H1 (cell line): ENCODE measurements around the gene APOL3. TPM values are rescaled to one million over a fixed set of nuclear protein-coding genes. Genes with fewer than 3 reads are reported as not detected.

ENCODE experiments used
- CTCF ChIA-PET: fragments of 300-600 bp; sonication (Branson Sonifier 250); formaldehyde crosslinking; loops from one replicate; lab custom pipeline; 2021; ENCODE audit not compliant: partially characterized antibody; lab: Charles Lee
- POLR2A ChIA-PET: fragments of 300-600 bp; sonication (Branson Sonifier 250); formaldehyde crosslinking; loops from one replicate; lab custom pipeline; 2021; ENCODE audit warnings: inconsistent platforms; ENCODE audit not compliant: partially characterized antibody; lab: Charles Lee
- DNase-seq, 2 experiments: peaks; one replicate each; pipeline versions ENCODE4 v3.0.0 to v3.0.0-alpha.2; 2010 to 2022; ENCODE audit warnings: low spot score in 2 of 2, low read depth in 1 of 2, mixed read lengths in 1 of 2
- FAIRE-seq: peaks from 2 replicates; lab custom pipeline; 2011; peaks lifted over from hg19 to GRCh38; lab: Jason Lieb, UNC
- H2AFZ ChIP-seq: 2 replicates; pipeline ENCODE4 v1.8.1; 2012; ENCODE audit warnings: low read length, inconsistent platforms
- H2AK5ac ChIP-seq: 2 replicates; pipeline ENCODE4 v1.6.1; 2013; ENCODE audit warnings: low read depth, low read length
- H2BK120ac ChIP-seq: replicated peaks from 2 replicates; pipeline ENCODE3; 2013; ENCODE audit warnings: low read depth, low read length, inconsistent platforms
- H2BK12ac ChIP-seq: 2 replicates; pipeline ENCODE4 v1.6.1; 2013; ENCODE audit warnings: low read depth, low read length
- H2BK15ac ChIP-seq: 2 replicates; pipeline ENCODE4 v1.6.1; 2013; ENCODE audit warnings: low read length
- H2BK20ac ChIP-seq: 2 replicates; pipeline ENCODE4 v1.6.1; 2013; ENCODE audit warnings: low read length
- H2BK5ac ChIP-seq: 2 replicates; pipeline ENCODE4 v1.6.1; 2013; ENCODE audit warnings: low read depth, low read length
- H3K14ac ChIP-seq: 2 replicates; pipeline ENCODE4 v1.6.1; 2013; ENCODE audit warnings: inconsistent platforms; ENCODE audit not compliant: insufficient read length
- H3K18ac ChIP-seq: 2 replicates; pipeline ENCODE4 v1.6.1; 2013; ENCODE audit warnings: low read length; ENCODE audit errors: extremely low read depth
- H3K23ac ChIP-seq: 2 replicates; pipeline ENCODE4 v1.6.1; 2013; ENCODE audit warnings: inconsistent platforms; ENCODE audit not compliant: insufficient read length
- H3K23me2 ChIP-seq: 2 replicates; pipeline ENCODE4 v1.6.1; 2013; ENCODE audit warnings: low read depth, low read length
- H3K27ac ChIP-seq: 2 replicates; pipeline ENCODE4 v1.6.1; 2011; ENCODE audit warnings: low read depth, low read length, inconsistent platforms
- H3K27me3 ChIP-seq, 4 experiments: replicated peaks in 1 of 4; 1 replicate in 1 of 4; 2 replicates in 3 of 4; pipeline versions ENCODE4 v1.6.1 to v1.8.1; 2011 to 2013; ENCODE audit warnings: low read length in 3 of 4, mild to moderate bottlenecking in 3 of 4, inconsistent platforms in 2 of 4, mixed read lengths in 2 of 4, moderate library complexity in 1 of 4; ENCODE audit not compliant: control insufficient read depth in 3 of 4, insufficient read depth in 3 of 4; ENCODE audit errors: extremely low read depth in 1 of 4
- H3K36me3 ChIP-seq, 4 experiments: 2 replicates each; pipeline versions ENCODE4 v1.6.1 to v1.8.1; 2011 to 2013; ENCODE audit warnings: mild to moderate bottlenecking in 4 of 4, low read length in 3 of 4, moderate library complexity in 2 of 4, control low read depth in 1 of 4, inconsistent platforms in 1 of 4; ENCODE audit not compliant: insufficient read depth in 4 of 4, control insufficient read depth in 2 of 4
- H3K4ac ChIP-seq: replicated peaks from 2 replicates; pipeline ENCODE3; 2013; ENCODE audit warnings: low read length, low read depth, mixed read lengths, inconsistent platforms; ENCODE audit not compliant: insufficient read length
- H3K4me1 ChIP-seq, 4 experiments: replicated peaks in 1 of 4; 1 replicate in 1 of 4; 2 replicates in 3 of 4; pipeline versions ENCODE4 v1.6.1 to v1.8.1; 2011 to 2013; ENCODE audit warnings: low read length in 3 of 4, inconsistent platforms in 2 of 4, mixed read lengths in 1 of 4; ENCODE audit not compliant: insufficient read depth in 4 of 4, control insufficient read depth in 3 of 4
- H3K4me2 ChIP-seq, 2 experiments: 2 replicates each; pipeline versions ENCODE4 v1.6.1 to v1.8.1; 2011 to 2013; ENCODE audit warnings: low read depth in 2 of 2, low read length in 2 of 2, control low read depth in 1 of 2, inconsistent platforms in 1 of 2, mild to moderate bottlenecking in 1 of 2; ENCODE audit not compliant: insufficient read depth in 1 of 2
- H3K4me3 ChIP-seq, 4 experiments: fragments of 200-600, 300-600 bp in 1 of 4; sonication (generic), shearing (Covaris generic), sonication (Bioruptor Twin) in 1 of 4; 2 replicates each; pipeline versions ENCODE4 v1.5.1 to v1.8.1; 2011 to 2016; ENCODE audit warnings: low read length in 4 of 4, low read depth in 3 of 4, control low read depth in 2 of 4, inconsistent platforms in 2 of 4, mild to moderate bottlenecking in 2 of 4, mixed read lengths in 1 of 4, moderate library complexity in 1 of 4; ENCODE audit not compliant: insufficient read depth in 2 of 4; ENCODE audit errors: extremely low read depth in 1 of 4
- H3K56ac ChIP-seq: replicated peaks from 2 replicates; pipeline ENCODE3; 2013; ENCODE audit warnings: low read depth, mild to moderate bottlenecking, mixed read lengths, low read length, inconsistent platforms; ENCODE audit not compliant: insufficient read length
- H3K79me1 ChIP-seq: 2 replicates; pipeline ENCODE4 v1.6.1; 2013; ENCODE audit warnings: low read depth, low read length, control low read depth
- H3K79me2 ChIP-seq, 2 experiments: 2 replicates each; pipeline versions ENCODE4 v1.6.1 to v1.8.1; 2012 to 2013; ENCODE audit warnings: low read length in 2 of 2, mild to moderate bottlenecking in 2 of 2, inconsistent platforms in 1 of 2; ENCODE audit not compliant: insufficient read depth in 2 of 2, control insufficient read depth in 1 of 2
- H3K9ac ChIP-seq, 4 experiments: replicated peaks in 1 of 4; 1 replicate in 1 of 4; 2 replicates in 3 of 4; pipeline versions ENCODE4 v1.6.1 to v1.8.1; 2011 to 2013; ENCODE audit warnings: low read depth in 3 of 4, low read length in 3 of 4, control low read depth in 2 of 4, mild to moderate bottlenecking in 2 of 4, moderate library complexity in 2 of 4, inconsistent platforms in 1 of 4; ENCODE audit errors: extremely low read depth in 1 of 4
- H3K9me3 ChIP-seq, 2 experiments: 2 replicates each; pipeline versions ENCODE4 v1.6.1 to v1.8.1; 2012 to 2013; ENCODE audit warnings: mild to moderate bottlenecking in 2 of 2, moderate library complexity in 2 of 2, control low read depth in 1 of 2, inconsistent platforms in 1 of 2, low read depth in 1 of 2, low read length in 1 of 2, mixed read lengths in 1 of 2; ENCODE audit not compliant: insufficient read depth in 2 of 2
- H4K20me1 ChIP-seq, 2 experiments: replicated peaks in 1 of 2; 2 replicates each; pipeline versions ENCODE3 to v1.8.1; 2011 to 2013; ENCODE audit warnings: inconsistent platforms in 2 of 2, low read length in 2 of 2, mild to moderate bottlenecking in 1 of 2; ENCODE audit not compliant: insufficient read depth in 2 of 2, control insufficient read depth in 1 of 2
- H4K5ac ChIP-seq: 2 replicates; pipeline ENCODE4 v1.6.1; 2013; ENCODE audit warnings: low read length, low read depth, mixed read lengths, inconsistent platforms; ENCODE audit not compliant: insufficient read length
- H4K8ac ChIP-seq: 2 replicates; pipeline ENCODE4 v1.8.0; 2013; ENCODE audit warnings: mild to moderate bottlenecking, moderate library complexity, low read length, inconsistent platforms; ENCODE audit not compliant: insufficient read depth; ENCODE audit errors: extremely low read depth
- H4K91ac ChIP-seq: replicated peaks from 2 replicates; pipeline ENCODE3; 2013; ENCODE audit warnings: low read length, mixed read lengths, inconsistent platforms; ENCODE audit not compliant: insufficient read length
- ASH2L ChIP-seq: fragments of 200-600, 300-600 bp; sonication (generic); IDR thresholded peaks from one replicate; pipeline ENCODE4 v1.7.1; 2017; ENCODE audit warnings: low read length
- BCL11A ChIP-seq, 2 experiments: IDR thresholded peaks; one replicate each; pipeline ENCODE4 v1.6.1; 2011; ENCODE audit warnings: low read depth in 2 of 2, low read length in 2 of 2, mild to moderate bottlenecking in 2 of 2
- CBX8 ChIP-seq: fragments of 300-800, 300-1000 bp; sonication (generic); IDR thresholded peaks from 2 replicates; pipeline ENCODE4 v1.7.1; 2016; ENCODE audit warnings: low read depth, low read length, borderline replicate concordance
- CEBPB ChIP-seq: IDR thresholded peaks from 2 replicates; pipeline ENCODE4 v1.6.1; 2012; ENCODE audit warnings: low read depth, low read length
- EP300 ChIP-seq, 2 experiments: IDR thresholded peaks; 1 replicate in 1 of 2; 2 replicates in 1 of 2; pipeline ENCODE4 v1.6.1; 2011 to 2012; ENCODE audit warnings: low read depth in 2 of 2, low read length in 2 of 2, mild to moderate bottlenecking in 2 of 2, borderline replicate concordance in 1 of 2, inconsistent platforms in 1 of 2, moderate library complexity in 1 of 2
- KDM4A ChIP-seq: IDR thresholded peaks from one replicate; pipeline ENCODE4 v1.7.1; 2012; ENCODE audit warnings: low read depth, mild to moderate bottlenecking, moderate library complexity, low read length, inconsistent platforms; ENCODE audit not compliant: severe bottlenecking
- KDM5A ChIP-seq: fragments of 200-600 bp; IDR thresholded peaks from 2 replicates; pipeline ENCODE4 v1.7.1; 2012; ENCODE audit warnings: mild to moderate bottlenecking, low read length, inconsistent platforms, mixed read lengths
- POU5F1 ChIP-seq: IDR thresholded peaks from 2 replicates; pipeline ENCODE4 v1.6.1; 2011; ENCODE audit warnings: low read depth, mild to moderate bottlenecking, low read length, moderate library complexity
- RNF2 ChIP-seq: fragments of 200-900, 300-1000 bp; sonication (generic); IDR thresholded peaks from 2 replicates; pipeline ENCODE4 v1.7.1; 2016; ENCODE audit warnings: borderline replicate concordance, low read depth, mild to moderate bottlenecking, antibody characterized with exemption, low read length; ENCODE audit not compliant: poor library complexity, severe bottlenecking; ENCODE audit errors: missing control alignments
- TAF1 ChIP-seq: IDR thresholded peaks from 2 replicates; pipeline ENCODE4 v1.6.1; 2011; ENCODE audit warnings: mild to moderate bottlenecking, low read depth, low read length
- WGBS, 2 experiments: shearing (Covaris generic) in 1 of 2; methylation state at CpG; one replicate each; pipeline versions ENCODE4 v1.1.6 to v1.1.7; 2013 to 2015; ENCODE audit warnings: low lambda C conversion rate in 2 of 2, mixed read lengths in 2 of 2, inconsistent platforms in 1 of 2, low coverage in 1 of 2, missing lambda C conversion rate in 1 of 2; ENCODE audit not compliant: insufficient replicate concordance in 2 of 2, insufficient coverage in 1 of 2, insufficient read length in 1 of 2; ENCODE audit errors: extremely low coverage in 1 of 2, missing lambda C conversion rate in 1 of 2; 5-methylcytosine and 5-hydroxymethylcytosine counted together
- polyA plus RNA-seq, 7 experiments: library from polyadenylated mRNA; depleted of rRNA in 3 of 7; stranded (reverse) in 5 of 7; unstranded in 2 of 7; fragments of >200 nt in 5 of 7; fragments of 200-250 nt in 2 of 7; gene quantifications; 1 replicate in 5 of 7; 2 replicates in 1 of 7; 4 replicates in 1 of 7; pipeline versions ENCODE4 v1.2.1 to v1.2.3, GENCODE V29; 2011 to 2013; ENCODE audit warnings: missing spikeins in 2 of 7, mixed read lengths in 2 of 7
- total RNA-seq: library from RNA; stranded (reverse); fragmentation: NEBNext Ultra II Directional; extraction: Animal tissue kit (Norgen Biotek cat#: 25700); gene quantifications from 2 replicates; pipeline ENCODE4 v1.2.1, GENCODE V29; 2021
- TF ChIP-seq, protein P1 (sequence below): IDR thresholded peaks from 2 replicates; pipeline ENCODE4 v1.6.1; 2012; ENCODE audit warnings: low read length, inconsistent platforms
- TF ChIP-seq, protein P2 (sequence below): IDR thresholded peaks from 2 replicates; pipeline ENCODE4 v1.6.1; 2012; ENCODE audit warnings: inconsistent platforms

The APOL3 gene
- total and polyA plus RNA-seq, 2 of the 8 experiments (the other 6 are each of a cell fraction or from before 2014, with no cell fraction given), result 0.12 TPM; not detected in 1

DNA sequence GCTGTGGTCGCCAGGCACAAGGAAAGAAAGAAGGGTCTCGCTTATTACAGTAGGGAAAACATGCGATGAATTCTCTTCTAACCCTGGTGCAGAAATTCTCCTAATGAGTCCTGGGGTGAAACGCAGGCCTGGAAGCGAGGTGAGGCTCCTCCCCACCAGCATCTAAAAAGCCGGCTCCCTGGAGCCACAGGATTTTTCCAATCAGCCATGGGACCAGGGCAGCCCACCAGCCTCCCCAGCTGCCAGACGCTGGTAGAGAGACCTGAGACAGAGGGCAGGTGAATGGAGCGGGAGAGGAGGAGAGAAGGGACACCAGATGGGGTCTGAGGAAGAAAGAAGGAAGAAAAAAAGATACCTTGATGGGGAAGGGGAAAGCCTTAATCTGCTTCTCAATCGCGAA, 28.6 kb downstream of the APOL3 start:
- H3K23ac ChIP-seq, result no peak overlapping the region
- 78% methylated on average over 10 of the region's 10 CpGs; no CpG with 5 or more reads in 1 of the 2 experiments for WGBS, 2 experiments
- H4K8ac ChIP-seq, result no peak overlapping the region
- ChIA-PET CTCF (interaction anchor here (1.0 to 1.6 kb wide), 4 partner anchors 9 to 504 kb away, joined by 3 to 6 read pairs (median 4); no protein-coding TSS in a partner anchor), POLR2A (no interaction called here)
- no peak overlapping the region for H4K5ac ChIP-seq
- H2AFZ ChIP-seq, result peak overlapping the region; percentile 55
- no peaks in the 10 kb centered on the region for H3K23me2 ChIP-seq
- no peak overlapping the region for H3K14ac ChIP-seq
- H2BK15ac ChIP-seq, result no peak overlapping the region
- H3K27me3 ChIP-seq, result no peaks in the 10 kb centered on the region; a peak in 1 of 7 replicates
- no peak overlapping the region for H3K4me3 ChIP-seq
- H3K4me1 ChIP-seq, result peaks cover 0 to 2% (median 0%) of the 10 kb centered on the region in 4 experiments; a peak in 1 of 7 replicates
- no peaks in the 10 kb centered on the region for H3K9me3 ChIP-seq
- FAIRE-seq, result no peak
- no peak overlapping the region for H3K27ac ChIP-seq
- H3K18ac ChIP-seq, result no peak overlapping the region
- no peak overlapping the region for H3K56ac ChIP-seq
- no peak overlapping the region for H2AK5ac ChIP-seq
- H3K79me2 ChIP-seq, result no peaks in the 10 kb centered on the region
- no peaks in the 10 kb centered on the region for H3K79me1 ChIP-seq
- no peaks in the 10 kb centered on the region for H4K20me1 ChIP-seq
- no peak overlapping the region for H2BK120ac ChIP-seq
- 0 out of 2 replicates have a peak overlapping the region, but pooled peaks have one; percentile 27 for H2BK12ac ChIP-seq
- H3K4ac ChIP-seq, result no peak overlapping the region
- no peak overlapping the region for H2BK20ac ChIP-seq
- no peak overlapping the region for H4K91ac ChIP-seq
- no peaks in the 10 kb centered on the region for H3K36me3 ChIP-seq
- H3K4me2 ChIP-seq, result no peak overlapping the region; a peak in 1 of 4 replicates
- no peak overlapping the region for H2BK5ac ChIP-seq
- H3K9ac ChIP-seq, result no peak overlapping the region
- no peak for DNase-seq
- TF ChIP-seq CBX8, result no peak
- TF ChIP-seq, protein P1, sequence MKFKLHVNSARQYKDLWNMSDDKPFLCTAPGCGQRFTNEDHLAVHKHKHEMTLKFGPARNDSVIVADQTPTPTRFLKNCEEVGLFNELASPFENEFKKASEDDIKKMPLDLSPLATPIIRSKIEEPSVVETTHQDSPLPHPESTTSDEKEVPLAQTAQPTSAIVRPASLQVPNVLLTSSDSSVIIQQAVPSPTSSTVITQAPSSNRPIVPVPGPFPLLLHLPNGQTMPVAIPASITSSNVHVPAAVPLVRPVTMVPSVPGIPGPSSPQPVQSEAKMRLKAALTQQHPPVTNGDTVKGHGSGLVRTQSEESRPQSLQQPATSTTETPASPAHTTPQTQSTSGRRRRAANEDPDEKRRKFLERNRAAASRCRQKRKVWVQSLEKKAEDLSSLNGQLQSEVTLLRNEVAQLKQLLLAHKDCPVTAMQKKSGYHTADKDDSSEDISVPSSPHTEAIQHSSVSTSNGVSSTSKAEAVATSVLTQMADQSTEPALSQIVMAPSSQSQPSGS, result no peak
- no peak for TF ChIP-seq CEBPB
- TF ChIP-seq TAF1, result no peak
- TF ChIP-seq POU5F1, result no peak
- TF ChIP-seq BCL11A (IDR thresholded peaks at IDR 0.05; ENCODE audit: low read depth in 2 of 2, low read length in 2 of 2), result no peak
- TF ChIP-seq EP300 (IDR thresholded peaks at IDR 0.05; ENCODE audit: borderline replicate concordance in 1 of 2, low read depth in 2 of 2, low read length in 2 of 2), result no peak
- no peak for TF ChIP-seq ASH2L
- no peak for TF ChIP-seq KDM4A
- TF ChIP-seq KDM5A, result no peak
- TF ChIP-seq, protein P2, sequence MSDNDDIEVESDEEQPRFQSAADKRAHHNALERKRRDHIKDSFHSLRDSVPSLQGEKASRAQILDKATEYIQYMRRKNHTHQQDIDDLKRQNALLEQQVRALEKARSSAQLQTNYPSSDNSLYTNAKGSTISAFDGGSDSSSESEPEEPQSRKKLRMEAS, result no peak
- no peak for TF ChIP-seq RNF2
